UCSD-AML1 (cell line): Measurements from ENCODE around the gene MRPL38.

ENCODE experiments used
- DNase-seq: peaks from one replicate; lab custom pipeline; 2025; ENCODE audit not compliant: unreplicated experiment; lab: John Stamatoyannopoulos, UW

Gene MRPL38

DNA sequence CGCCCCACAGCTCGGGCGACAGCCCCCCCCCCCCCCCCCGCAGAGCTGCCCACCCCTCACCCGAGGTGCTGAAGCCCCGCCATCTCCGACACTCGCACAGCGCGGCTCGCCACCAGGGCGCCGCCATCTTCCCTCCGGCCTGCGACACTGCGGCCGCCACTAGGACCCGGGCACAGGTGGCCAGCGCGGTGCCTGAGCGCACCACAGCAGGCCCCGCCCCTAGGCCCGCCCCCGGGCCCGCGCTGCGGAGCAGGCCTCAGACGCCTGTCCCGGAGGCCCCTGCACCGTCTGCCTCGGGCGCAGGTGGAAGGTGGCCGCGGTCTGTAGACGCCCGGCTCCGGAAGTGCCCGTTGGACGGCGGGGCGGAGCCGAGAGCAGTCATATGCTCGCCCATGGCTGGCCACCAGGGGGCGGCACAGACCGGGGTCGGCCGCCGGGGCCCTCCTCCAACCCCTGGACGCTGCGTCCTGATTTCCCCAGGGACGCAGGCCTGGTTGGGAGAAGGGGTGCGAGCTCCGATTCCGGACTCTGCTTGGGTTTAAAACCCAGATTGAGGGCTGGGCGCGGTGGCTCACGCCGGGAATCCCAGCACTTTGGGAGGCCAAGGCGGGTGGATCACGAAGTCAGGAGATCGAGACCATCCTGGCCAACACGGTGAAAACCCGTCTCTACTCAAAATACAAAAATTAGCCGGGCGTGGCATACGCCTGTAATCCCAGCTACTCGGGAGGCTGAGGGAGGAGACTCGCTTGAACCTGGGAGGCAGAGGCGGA is at the start of gene MRPL38:
Gene MRPL38, minus strand, starts transcription at position 136 of the 773 bp plus-strand sequence. Its CDS starts 9 bp downstream, at position 127.
- DNase-seq = peak; percentile 97

GRCh38 chr17:75950855-75951554 is 46.3 kb upstream of the MRPL38 start:
- DNase-seq = no peak

GRCh38 chr17:75950421-75950820 is 45.7 kb upstream of the MRPL38 start:
- no peak for DNase-seq

DNA sequence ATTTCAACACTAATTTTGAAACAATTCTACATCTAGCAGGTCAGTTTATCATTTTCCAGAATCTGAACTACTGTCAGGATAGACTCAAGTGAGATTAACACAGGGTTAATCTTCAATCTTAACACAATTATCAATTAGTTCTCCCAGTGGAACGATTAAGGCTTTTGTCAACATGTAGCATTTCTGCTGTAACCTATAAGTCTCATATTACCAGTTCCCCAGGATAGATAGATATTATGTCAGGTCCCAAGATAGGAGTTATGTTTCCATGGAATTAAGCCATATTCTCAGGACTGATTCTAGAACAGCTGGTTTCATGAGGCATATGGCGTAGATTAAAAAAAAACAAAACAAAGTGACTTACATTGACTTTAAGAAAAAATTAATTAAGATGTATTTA is 40.5 kb upstream of the MRPL38 start:
- DNase-seq = no peak

GRCh38 chr17:75943491-75943890 is 38.8 kb upstream of the MRPL38 start:
- no peak for DNase-seq

GRCh38 chr17:75942473-75942872 is 37.8 kb upstream of the MRPL38 start:
- DNase-seq = no peak

DNA sequence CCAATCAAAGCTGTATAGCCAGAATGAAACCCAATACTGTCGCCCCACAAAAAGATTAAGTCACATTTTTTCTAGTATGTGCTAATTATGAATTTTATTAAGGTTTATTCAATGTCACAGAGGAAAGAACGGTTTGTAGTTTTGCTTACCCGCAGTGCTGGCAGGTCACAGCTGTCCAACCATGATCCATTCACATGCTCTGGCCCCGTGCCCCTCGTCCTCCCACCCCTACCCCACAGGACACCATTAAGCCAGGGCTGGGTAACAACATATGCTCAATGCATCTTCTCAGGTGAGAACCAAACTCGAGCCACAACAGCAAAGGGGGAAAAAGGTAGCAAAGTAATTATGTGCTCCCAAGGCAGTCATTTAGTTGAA is 36.7 kb upstream of the MRPL38 start:
- DNase-seq = no peak

- peak; percentile 93 for DNase-seq
These were observed 36.2 kb upstream of the MRPL38 start, which contains the start of gene FBF1 for GRCh38 chr17:75940727-75941441. TSS of gene FBF1 (minus strand) at chr17:75941042. CDS start at chr17:75938149, 2,893 bp downstream.

GRCh38 chr17:75937652-75938051 is 33.0 kb upstream of the MRPL38 start:
- no peak for DNase-seq

DNA sequence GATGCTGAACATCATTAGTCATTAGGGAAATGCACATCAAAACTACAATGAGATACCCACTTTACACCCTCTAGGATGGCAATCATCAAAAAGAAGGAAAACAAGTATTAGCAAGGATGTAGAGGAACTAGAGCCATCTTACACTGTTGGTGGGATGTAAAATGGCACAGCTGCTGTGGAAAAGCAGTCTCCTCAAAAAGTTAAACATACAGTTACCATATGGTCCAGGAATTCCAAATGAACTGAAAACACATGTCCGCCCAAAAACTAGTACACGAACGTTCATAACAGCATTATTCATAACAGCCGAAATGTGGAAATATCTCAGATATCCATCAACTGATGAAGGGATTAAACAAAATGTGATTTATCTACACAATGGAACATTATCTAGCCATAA is 29.1 kb upstream of the MRPL38 start:
- DNase-seq = no peak

DNA sequence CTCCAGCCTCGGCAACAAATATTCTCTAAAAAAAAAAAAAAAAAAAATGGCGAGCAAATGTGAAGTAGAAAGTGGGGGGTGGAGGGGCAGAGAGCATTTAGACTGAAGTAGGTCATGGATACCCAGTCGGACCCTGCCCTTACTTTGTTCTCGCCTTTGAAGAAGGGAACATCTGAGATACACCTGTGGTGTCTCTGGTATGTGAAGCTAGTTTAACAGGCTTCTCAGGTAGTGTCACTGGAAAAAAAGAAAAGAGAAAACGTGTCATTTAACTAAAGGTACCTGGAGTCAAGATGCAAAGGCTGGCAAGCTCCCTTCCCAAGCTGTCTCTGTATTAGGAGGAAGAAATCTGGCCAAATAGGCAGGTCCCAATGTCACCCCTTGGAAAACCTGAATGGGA is 28.2 kb upstream of the MRPL38 start:
- DNase-seq = no peak

DNA sequence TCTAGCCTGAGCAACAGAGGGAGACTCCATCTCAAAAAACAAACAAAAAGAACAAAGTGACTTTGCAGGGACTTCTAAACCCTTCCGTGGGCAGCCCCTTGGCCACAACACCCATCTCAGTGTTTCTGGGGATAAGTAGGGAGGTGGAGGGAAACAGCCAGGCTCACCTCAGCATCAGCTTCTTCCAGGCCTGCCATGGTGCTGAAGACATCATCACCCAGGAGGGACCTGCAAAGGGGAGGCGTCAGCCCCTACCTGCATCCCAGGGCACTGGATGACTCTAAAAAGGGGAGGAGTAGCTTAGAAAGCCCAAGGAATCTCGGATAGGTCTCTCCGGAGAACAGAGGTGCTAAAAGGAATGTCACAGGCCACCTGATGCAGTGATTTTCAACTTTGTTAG is 26.4 kb upstream of the MRPL38 start:
- no peak for DNase-seq

DNA sequence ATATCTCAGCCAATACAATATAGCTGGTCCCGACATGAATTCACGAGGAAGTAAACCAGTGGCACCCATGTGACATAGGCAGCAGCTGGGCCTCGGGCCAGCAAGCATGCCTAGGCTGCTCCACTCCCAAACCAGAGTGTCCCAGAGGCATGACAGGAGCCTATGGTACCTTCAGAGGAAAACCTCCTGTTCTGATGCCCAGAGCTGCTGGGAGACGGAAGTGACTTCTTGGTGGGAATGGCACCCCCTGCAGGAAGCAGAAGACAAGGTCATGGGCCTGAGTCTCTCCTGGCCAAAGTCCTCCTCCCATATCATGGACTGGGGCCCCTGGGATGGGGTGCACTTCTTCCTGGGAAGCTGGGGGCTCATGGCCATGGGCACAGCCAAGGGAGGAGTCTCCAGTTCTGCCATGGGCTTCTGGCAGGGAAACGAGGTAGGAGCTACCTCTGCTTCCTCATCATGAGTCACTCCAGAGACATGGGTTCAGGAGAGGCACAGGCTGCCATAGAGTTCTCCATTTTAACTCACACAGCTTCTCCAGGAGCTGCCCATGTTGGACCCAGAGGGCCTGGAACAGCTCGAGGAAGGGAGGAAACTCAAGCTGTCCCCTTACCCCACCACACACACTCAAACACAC is 22.7 kb upstream of the MRPL38 start:
- DNase-seq = peak; percentile 32

GRCh38 chr17:75926456-75926855 is 21.8 kb upstream of the MRPL38 start:
- no peak for DNase-seq

DNA sequence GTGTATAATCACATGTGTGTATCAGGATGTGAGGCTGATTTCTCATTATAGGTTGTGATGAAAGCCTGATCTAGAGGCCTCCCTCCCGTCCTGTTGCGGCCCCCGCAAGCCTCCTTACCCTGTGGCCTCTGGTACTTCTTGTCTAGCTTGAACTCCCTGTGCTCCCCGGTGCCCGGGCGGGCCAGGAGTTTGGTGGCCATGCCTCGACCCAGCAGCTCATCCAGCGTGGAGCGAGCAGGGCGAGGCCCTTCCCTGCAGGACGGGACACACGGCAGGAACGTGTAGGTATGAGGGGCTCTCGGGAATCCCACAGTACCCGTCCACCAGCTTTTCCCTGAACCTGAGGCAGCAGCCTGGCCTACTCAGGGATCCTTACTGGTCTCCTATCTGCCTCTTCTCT is 21.2 kb upstream of the MRPL38 start:
- DNase-seq = no peak

GRCh38 chr17:75925103-75925502 is 20.4 kb upstream of the MRPL38 start:
- no peak for DNase-seq

DNA sequence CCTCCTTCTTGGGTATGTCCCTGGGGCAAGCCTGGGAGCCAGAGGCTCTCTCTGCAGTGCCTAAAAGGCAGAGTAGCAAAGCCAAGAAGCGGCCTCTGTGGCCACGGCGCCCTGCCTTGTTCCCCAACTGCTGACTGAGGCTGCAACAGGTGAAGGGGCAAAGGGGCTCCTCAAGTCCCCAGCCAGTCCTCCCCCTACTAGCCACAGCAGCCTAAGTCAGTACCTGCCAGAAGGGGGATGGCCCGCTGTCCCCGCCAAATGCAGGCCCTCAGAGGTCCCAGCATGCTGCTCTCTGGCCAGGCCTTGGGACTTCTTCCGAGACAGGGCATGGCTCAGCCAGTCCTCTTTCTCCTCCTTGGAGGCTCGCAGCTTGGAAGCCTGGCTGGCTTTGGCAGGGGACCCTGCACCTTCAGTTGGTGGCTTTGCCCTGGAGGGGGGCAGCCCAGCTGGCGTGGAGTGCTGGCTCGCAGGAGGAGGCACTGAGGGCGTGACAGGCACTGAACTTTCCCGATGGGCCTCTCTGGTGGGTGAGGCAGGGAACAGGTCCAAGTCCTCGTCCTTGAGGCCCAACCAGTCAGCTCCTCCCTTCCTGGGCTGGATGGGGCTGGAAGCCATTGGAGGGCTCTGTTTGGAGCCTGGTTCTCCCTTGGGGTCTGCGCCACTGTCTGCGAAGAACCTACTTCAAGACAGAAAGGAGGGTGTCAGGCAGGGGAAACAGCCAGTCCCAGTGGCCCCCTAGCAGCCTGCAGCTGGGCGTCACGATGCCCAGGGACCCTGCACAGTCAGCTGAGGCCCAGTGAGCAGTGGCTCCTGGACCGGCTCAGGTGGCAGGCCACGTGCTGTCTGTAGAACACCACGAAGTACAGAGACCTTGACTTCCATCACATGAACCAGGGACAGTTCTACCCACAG is 18.5 kb upstream of the MRPL38 start:
- DNase-seq = no peak

DNA sequence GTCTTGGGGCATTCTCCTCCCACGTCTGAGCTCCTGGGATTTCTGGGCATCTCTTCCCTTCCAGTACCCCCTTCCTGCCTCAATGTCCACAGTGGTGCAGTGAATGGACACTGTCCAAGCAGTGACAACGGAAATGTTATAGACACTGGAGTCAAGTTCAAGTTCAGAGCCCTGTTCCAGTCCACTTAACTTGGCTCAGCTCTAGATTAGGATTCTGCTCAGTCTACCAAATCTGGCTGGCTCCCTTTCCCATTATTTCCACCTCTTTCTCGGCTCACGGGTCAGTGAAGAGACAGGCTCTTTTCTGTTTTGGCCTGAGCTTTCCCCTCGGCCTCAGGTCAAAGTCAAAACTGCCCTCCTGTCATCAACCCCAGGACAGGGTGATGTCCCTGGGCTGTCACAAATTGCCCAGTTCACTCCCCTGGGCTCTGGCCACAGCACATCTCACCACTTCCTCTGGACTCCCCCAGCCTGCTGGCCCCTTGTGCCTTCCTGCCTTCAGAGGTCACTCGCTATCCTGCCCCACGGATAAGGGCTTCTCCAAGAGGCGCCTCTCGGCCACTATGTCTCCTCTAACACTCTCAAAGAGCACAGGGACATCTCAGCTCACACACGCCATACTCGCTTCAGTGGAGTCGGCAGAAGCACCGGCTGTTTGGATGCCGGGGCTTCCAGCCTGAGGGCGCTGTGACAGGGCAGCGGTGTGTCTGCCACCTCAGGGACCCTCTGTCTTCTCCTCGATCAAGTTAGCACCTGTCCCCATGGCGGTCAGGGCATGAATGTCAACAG is 17.7 kb upstream of the MRPL38 start:
- no peak for DNase-seq

DNA sequence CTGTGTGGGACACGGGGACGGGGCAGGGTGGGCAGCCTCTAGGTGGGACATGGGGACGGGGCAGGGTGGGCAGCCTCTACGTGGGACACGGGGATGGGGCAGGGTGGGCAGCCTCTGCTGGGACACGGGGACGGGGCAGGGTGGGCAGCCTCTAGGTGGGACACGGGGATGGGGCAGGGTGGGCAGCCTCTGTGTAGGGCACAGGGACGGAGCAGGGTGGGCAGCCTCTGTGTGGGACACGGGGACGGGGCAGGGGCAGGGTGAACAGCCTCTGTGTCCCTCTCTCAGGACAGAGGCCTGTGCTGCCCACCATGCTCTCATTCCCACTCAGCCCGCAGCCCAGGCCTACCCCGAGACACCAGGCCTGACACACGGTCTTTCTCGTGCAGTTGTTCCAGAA is 16.9 kb upstream of the MRPL38 start:
- DNase-seq = no peak
